Activated CD8-positive, alpha-beta T cell treated with anti-CD3 and anti-CD28 coated beads for 36 hours (primary cell): Measurements from ENCODE around the gene FAM98C. TPM values are rescaled to one million over a fixed set of nuclear protein-coding genes. Genes with fewer than 3 reads are reported as not detected.
A peak's percentile ranks its signal among the peaks of the same experiment; 100 is the strongest.

ENCODE experiments used
- ATAC-seq: fragments of 200-7000 bp; cut with Tn5 transposase; one replicate; pipeline ENCODE4 v1.10.0; 2021; ENCODE audit warnings: mild to moderate bottlenecking, moderate library complexity
- CTCF ChIA-PET: fragments of 350-600 bp; sonication (Branson Sonifier 250); formaldehyde crosslinking; loops from one replicate; lab custom pipeline; 2021; ENCODE audit warnings: antibody characterized with exemption; lab: Charles Lee
- POLR2A ChIA-PET: fragments of 350-600 bp; sonication (Branson Sonifier 250); formaldehyde crosslinking; loops from one replicate; lab custom pipeline; 2021; ENCODE audit warnings: antibody characterized with exemption; lab: Charles Lee
- DNase-seq: peaks from one replicate; pipeline ENCODE4 v3.0.0-alpha.2; 2020
- H3K27ac Mint-ChIP-seq: one replicate; pipeline ENCODE4 v1.8.0; 2021; ENCODE audit warnings: mild to moderate bottlenecking, mixed read lengths
- H3K27me3 Mint-ChIP-seq: one replicate; pipeline ENCODE4 v1.8.0; 2021; ENCODE audit warnings: mixed read lengths
- H3K36me3 Mint-ChIP-seq: one replicate; pipeline ENCODE4 v1.8.0; 2021; ENCODE audit warnings: low read depth, mixed read lengths
- H3K4me1 Mint-ChIP-seq: one replicate; pipeline ENCODE4 v1.8.0; 2021; ENCODE audit warnings: low read depth, mixed read lengths
- H3K4me3 Mint-ChIP-seq: one replicate; pipeline ENCODE4 v1.8.0; 2021; ENCODE audit warnings: mild to moderate bottlenecking, moderate library complexity, mixed read lengths
- H3K9me3 Mint-ChIP-seq: one replicate; pipeline ENCODE4 v1.8.0; 2021; ENCODE audit warnings: mixed read lengths
- CTCF ChIP-seq: fragments of 200-600 bp; IDR thresholded peaks from one replicate; pipeline ENCODE4 v1.8.0; 2022; ENCODE audit warnings: antibody characterized with exemption, mild to moderate bottlenecking
- intact Hi-C: fragments of 100-400 bp; cut with micrococcal nuclease; formaldehyde crosslinking; loops from one replicate; pipeline ENCODE4 v1.10.0; 2022
- total RNA-seq, 2 experiments: library from RNA; stranded (reverse); gene quantifications; one replicate each; pipeline ENCODE4 v1.2.3, GENCODE V29; 2021

FAM98C gene
- total RNA-seq, 2 experiments from 2014 or later, result 11.7 to 12.5 TPM

GRCh38 chr19:38437295-38437694, 34.4 kb downstream of the FAM98C start:
- H3K27me3 Mint-ChIP-seq, result peaks cover 27% of the 10 kb centered on the region
- no peaks in the 10 kb centered on the region for H3K9me3 Mint-ChIP-seq
- no peak for TF ChIP-seq CTCF
- POLR2A ChIA-PET, result no interaction called here
- peaks cover 8% of the 10 kb centered on the region for H3K4me1 Mint-ChIP-seq
- ATAC-seq, result no peak
- no peak overlapping the region for H3K4me3 Mint-ChIP-seq
- no peaks in the 10 kb centered on the region for H3K36me3 Mint-ChIP-seq
- intact Hi-C loops, result no loop called here
- CTCF ChIA-PET, result interaction anchor here (0.9 kb wide), 1 partner anchor 35 kb away, joined by 3 read pairs; the partner anchor contains the start of gene FAM98C
- H3K27ac Mint-ChIP-seq, result no peak overlapping the region
- no peak for DNase-seq

- ChIA-PET CTCF (interaction anchor here (0.9 kb wide), 1 partner anchor 35 kb away, joined by 3 read pairs; the partner anchor contains the start of gene FAM98C), POLR2A (no interaction called here)
- TF ChIP-seq CTCF, result no peak
- Mint-ChIP-seq H3K4me3 (no peak overlapping the region), H3K27me3 (peaks cover 27% of the 10 kb centered on the region), H3K9me3 (no peaks in the 10 kb centered on the region), H3K27ac (no peak overlapping the region), H3K36me3 (no peaks in the 10 kb centered on the region), H3K4me1 (peaks cover 8% of the 10 kb centered on the region)
- no peak for ATAC-seq
- intact Hi-C loops, result no loop called here
- DNase-seq, result no peak
Observed at GRCh38 chr19:38437917-38438316, 35.0 kb downstream of the FAM98C start.

- DNase-seq (no peak), ATAC-seq (no peak)
- ChIA-PET CTCF (interaction anchor here (2.8 kb wide), 1 partner anchor 38 kb away, joined by 12 read pairs; the partner anchor contains the start of gene FAM98C), POLR2A (no interaction called here)
- no peak overlapping the region for H3K27ac Mint-ChIP-seq
- no peaks in the 10 kb centered on the region for H3K4me1 Mint-ChIP-seq
- no peaks in the 10 kb centered on the region for H3K36me3 Mint-ChIP-seq
- H3K4me3 Mint-ChIP-seq, result no peak overlapping the region
- no peak for TF ChIP-seq CTCF
- intact Hi-C loops, result no loop called here
- peaks cover 13% of the 10 kb centered on the region for H3K27me3 Mint-ChIP-seq
- H3K9me3 Mint-ChIP-seq, result no peaks in the 10 kb centered on the region
Observed at GRCh38 chr19:38440592-38440991, 37.7 kb downstream of the FAM98C start.

- no peaks in the 10 kb centered on the region for H3K9me3 Mint-ChIP-seq
- H3K36me3 Mint-ChIP-seq, result no peaks in the 10 kb centered on the region
- CTCF ChIA-PET, result interaction anchor here (2.8 kb wide), 1 partner anchor 39 kb away, joined by 12 read pairs; the partner anchor contains the start of gene FAM98C
Observed at GRCh38 chr19:38441657-38442348, 38.9 kb downstream of the FAM98C start.

More at GRCh38 chr19:38441657-38442348, 38.9 kb downstream of the FAM98C start:
- no peak for TF ChIP-seq CTCF
- no peaks in the 10 kb centered on the region for H3K4me1 Mint-ChIP-seq
- ATAC-seq (peak; percentile 94), DNase-seq (peak; percentile 43)
- no peak overlapping the region for H3K4me3 Mint-ChIP-seq
- H3K27ac Mint-ChIP-seq, result no peak overlapping the region
- POLR2A ChIA-PET, result no interaction called here
- intact Hi-C loops, result no loop called here
- peaks cover 11% of the 10 kb centered on the region for H3K27me3 Mint-ChIP-seq
